HTR-8/SVneo (cell line): Measurements from ENCODE around the gene CNTN4.

Experiments used
- DNase-seq: peaks from one replicate; pipeline ENCODE4 v3.0.0; 2011; ENCODE audit warnings: low spot score, mixed read lengths; ENCODE audit not compliant: insufficient read length
- FAIRE-seq: peaks from 2 replicates; lab custom pipeline; 2011; peaks lifted over from hg19 to GRCh38; lab: Jason Lieb, UNC

The CNTN4 gene

DNA sequence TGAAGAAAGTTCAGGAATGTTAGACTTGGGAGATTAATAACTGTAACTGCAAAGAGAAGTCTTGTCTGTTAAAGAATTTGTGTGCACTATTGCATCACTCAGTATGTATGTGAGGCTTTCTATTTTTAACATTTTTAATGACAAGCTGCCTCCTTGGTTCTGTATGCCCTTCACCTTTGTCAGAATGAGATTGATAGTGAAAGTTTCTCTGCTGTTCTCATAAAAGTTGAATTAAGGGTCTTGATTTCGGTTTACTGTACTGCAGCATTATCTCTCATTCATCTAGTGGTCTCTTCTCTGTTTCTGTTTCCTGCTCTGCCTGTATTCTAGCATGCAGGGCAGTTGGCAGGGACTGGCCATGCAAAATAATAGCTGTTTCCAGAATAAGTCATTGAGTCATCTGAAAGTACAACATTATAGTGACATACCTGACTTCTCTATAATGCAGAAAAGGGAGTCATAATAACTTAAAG, 556.6 kb downstream of the CNTN4 start:
- DNase-seq = no peak
- no peak for FAIRE-seq

DNA sequence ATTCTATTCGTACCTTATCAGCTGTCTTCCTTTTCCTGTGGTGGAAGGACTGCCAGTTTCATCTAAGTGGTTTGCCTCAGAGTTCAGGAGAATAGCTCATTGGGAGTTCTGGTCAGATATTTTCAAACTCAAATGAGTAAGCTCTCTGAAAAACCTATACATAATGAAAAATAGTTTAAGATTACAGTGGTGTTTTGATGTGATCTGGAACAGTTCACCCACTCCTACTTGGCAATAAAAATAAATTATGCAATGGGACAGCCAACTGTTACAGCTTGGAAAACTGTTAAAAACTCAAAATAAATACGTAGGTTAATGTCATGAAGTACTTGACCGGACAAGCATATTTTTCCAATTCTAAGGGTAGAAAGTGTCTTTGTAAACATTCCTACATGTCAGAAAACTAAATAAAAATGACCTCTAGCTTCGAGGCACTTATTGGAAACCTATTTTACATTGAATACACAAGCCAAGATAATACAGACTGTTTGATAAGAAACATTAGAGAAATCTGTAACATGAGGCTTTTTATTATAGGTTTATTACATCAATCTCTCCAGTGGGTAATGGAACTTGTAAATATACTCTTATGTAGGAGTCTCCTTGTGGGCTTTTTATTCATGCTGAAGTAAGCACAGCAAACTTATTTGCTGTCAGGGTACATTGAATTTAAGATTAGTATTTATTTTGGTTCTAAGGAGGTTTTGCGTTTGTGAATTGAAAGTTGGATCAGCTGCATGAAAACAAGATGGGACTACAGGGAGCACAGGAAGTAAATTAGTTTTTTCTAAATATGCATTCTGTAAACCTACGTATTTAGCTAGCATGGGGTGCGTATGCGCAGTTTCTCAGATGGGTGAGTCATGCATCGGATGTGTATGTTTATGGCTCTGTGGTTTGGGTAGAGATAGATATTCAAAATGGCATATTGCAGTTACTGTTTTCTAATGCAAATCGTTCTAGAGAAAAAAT, 558.4 kb downstream of the CNTN4 start:
- FAIRE-seq = no peak

DNA sequence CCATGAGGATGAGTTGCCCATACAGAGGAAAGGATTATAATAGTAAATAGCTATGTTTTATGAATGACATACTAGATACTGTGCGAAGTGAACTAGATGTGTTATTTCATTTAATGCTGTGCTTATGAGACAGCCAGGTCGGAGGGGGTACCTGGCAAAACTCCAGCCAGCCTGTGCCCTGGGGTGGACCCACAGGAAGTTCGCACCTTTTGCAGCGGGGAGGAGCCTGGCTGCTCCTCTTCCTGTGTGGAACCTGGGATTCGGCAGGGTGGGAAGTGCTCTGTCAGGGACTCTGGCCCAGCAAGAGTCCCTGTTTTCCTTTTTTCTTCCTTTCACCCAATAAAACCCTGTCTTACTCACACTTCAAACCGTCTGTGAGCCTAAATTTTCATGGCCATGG, 559.3 kb downstream of the CNTN4 start:
- FAIRE-seq (no peak), DNase-seq (no peak)

More for the DNA sequence above, 558.4 kb downstream of the CNTN4 start:
- no peak for DNase-seq

DNA sequence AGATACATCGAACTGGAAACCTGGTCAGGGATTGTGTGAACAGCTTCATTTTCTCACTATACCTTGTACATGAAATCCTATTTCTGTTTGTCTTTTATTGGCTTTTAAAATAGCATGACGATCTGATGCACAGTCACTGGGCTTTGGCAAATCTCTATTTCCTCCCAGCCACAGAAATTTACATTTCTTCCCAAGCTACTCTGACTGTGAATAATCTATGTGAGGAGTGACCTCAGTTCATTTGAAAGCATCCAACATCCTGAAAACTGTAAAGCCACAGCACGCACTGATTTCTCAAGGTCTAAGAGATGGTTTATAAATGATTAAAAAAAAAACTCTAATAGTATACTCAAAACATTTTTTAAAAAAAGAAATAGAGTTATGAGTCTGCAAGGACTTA, 561.2 kb downstream of the CNTN4 start:
- FAIRE-seq (no peak), DNase-seq (no peak)

DNA sequence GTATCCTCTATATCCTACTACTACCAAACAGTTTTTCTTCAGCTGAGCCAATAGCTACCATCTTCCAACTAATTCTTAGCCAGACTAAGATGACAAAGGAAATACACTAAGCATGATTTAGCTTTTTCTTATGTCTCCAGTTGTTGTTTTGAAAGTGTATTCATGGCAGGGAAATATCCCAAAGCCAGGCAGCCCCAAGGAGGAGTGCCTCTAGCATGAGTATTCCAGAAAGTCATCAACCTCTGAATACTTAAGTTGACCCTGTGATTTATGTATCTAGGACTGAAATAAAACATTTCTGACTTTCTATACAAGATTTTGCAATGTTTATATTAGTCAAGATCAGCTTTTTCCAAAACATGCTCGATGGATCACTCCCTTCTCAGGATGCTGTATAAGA, 562.4 kb downstream of the CNTN4 start:
- FAIRE-seq (no peak), DNase-seq (no peak)

DNA sequence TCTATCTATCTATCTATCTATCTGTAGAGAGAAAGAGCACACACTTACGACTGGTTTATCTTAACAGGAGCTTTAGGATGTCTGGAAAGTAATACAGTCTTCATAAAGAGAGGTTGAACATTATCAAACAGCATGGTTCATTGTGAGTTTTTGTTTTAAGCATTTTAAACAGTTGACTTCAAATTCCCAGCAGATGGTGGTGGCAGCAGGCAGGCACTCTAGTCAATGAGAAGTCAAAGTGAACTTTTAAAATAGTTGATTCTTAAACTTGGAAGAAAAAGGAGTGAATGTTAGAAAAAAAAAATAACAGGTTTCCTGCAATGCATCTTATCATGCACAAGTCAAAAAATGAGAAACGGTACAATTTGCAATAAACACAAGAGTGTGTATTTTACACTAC, 578.8 kb downstream of the CNTN4 start:
- DNase-seq (no peak), FAIRE-seq (no peak)

DNA sequence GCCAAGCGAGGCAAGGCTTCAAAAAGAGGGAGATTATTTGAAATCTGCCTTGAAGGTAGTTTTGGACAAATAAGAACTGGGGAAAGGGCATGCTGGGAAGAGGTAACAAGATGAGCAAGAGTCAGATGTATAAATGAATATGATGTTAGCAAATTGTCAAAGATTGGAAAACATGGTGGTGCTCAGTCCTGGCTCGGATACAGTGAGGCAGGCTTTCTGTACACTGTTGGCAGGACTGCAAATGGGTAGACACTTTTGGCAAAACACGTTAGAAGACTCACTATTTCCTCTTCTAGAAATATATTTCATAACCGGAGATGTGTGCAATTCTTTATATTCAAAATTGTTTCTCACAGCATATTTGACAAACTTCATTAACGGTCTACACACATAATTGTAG, 581.6 kb downstream of the CNTN4 start:
- DNase-seq (no peak), FAIRE-seq (no peak)

DNA sequence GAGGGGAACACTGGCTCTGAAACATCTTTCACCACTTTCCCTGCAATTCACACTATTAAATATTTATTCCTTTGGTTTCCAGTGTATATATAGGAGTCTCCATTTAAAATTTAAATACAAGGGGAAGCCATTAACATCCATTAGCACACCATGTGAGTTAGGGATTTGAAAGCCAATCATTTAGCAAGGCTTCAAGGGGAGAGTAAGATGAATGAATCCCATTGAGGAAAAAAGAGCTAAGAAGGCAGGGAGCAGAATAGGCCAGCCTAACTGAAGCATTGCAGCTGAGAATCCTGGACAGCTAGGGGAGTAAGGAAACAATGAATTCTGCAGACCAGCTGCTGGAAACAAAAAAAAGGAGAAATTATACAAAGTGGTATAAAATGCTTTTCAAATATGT, 585.4 kb downstream of the CNTN4 start:
- DNase-seq (no peak), FAIRE-seq (no peak)

DNA sequence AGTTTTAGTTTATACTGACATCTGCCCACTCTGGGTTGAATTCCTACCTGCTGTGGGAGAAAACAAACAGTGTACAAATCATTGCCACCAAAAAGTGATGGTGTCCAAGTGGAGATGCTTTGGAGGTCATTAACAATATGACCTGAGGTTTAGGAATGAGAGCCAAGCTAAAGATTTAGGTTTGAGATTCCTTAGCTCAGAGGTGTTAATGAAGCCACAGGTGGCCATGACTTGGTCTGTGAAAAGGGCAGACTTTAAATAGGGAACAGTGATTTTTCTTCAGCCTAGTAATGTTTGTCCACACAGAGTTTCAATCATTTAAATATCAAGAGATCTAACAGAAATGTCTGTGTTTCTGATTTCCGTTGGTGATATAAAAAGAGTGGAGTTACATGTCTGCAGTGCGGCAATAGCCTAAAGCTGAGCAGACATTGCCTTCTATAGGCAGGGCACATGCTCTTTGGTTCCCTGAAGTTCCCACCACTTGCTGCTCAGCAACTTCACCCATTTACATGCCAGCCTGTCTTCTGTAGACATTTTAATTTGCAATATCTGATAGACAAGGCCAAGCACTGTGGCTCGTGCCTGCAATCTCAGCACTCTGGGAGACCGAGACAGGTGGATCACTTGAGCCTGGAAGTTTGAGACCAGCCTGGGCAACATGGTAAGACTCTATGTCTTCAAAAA, 588.3 kb downstream of the CNTN4 start:
- DNase-seq (no peak), FAIRE-seq (no peak)

DNA sequence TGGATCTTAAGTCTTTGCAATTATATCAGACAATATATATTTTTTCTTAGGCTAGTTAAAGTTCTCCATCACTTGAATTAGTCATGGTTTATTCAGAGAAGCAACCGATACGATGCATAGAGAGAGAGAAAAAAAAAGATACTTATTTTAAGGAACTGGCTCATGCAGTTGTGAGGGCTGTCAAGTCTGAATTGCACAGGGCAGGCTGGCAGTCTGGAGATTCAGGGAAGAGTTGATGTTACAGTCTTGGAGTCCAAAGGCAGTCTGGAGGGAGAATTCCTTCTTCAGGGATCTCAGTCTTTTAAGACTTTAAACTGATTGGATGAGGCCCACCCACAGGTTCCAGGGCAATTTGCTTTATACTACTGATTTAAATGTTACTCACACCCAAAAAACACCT, 598.9 kb downstream of the CNTN4 start:
- FAIRE-seq (no peak), DNase-seq (no peak)

DNA sequence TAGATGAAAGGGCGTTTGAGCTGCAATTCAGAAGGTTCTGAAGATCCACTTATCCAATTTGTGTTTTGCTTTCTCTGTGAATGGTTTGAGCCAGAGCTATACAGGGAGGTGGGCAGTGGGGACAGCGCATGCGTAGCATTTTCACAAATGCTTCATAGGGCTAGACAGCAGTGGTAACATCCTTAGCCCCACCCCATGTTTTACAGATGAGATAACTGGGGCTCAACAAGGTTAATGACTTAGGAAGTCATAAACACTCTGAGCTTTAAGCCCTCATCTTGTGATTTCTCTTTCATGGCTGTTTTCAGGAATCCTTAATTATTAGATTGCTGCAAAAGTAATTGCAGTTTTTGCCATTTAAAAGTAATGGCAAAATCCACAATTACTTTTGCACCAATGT, 602.8 kb downstream of the CNTN4 start:
- FAIRE-seq = no peak
- no peak for DNase-seq

DNA sequence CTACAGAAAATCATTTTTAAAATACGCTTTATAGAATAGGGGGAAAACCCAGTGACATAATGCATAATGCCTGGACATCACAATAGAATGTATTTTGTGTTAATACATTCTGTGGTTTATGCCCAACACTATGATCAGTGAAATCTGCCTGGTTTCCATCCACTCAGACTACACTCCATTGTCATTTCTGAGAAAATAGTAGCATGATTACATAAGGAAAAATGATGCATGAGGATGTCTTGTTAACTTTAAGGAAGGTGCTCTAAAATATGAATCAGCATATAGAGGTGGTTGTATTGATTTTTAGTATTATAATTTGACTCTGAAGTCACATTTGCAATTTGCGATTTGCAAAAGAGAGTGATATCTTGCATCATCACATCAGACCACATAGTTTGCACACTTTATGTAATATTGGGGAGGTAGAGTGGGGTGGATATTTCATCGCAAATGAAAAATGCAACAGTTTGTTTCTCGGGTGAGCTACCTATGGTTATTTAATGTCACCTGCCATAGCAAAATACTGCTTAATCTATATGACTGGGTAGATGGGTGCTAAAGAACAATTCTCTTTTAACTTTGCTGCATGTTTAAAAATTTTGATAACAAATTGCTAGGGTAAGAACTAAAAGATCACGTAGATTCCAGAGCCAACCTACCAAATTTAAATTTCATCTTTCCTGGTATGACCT, 607.6 kb downstream of the CNTN4 start:
- no peak for FAIRE-seq
- no peak for DNase-seq

DNA sequence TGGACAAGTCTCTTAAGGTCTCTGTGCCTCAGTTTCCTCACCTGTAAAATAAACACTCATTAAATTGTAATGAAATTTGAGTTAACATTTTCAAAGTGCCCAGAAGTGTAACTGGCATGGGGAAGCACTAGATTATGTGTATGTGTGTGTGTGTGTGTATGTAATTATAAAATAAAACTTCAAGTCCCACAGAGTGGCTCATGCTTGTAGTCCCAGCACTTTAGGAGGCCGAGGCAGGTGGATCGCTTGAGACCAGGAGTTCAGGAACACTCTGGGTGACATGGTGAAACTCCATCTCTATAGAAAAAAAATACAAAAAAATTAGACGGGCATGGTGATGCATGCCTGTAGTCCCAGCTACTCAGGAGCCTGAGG, 608.2 kb downstream of the CNTN4 start:
- no peak for DNase-seq
- FAIRE-seq = no peak

DNA sequence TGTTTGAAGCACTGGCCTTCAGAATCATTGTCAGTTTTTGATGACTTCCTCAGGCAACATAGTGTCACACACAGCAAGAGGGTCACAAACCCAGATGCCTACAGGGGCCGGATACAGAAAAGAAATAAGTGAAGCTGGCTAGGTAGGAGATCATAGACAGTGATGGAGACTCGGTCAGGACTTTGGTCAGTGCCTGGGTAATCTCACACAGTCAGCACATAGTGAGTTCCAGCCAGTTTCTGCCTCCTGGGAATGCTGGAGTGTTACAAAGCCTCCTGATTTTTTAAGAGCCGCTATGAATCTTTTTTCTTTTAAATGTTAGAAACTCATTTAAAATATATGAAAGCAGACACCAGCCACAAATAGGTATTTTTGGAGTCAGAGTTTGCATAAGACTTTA, 612.4 kb downstream of the CNTN4 start:
- DNase-seq (no peak), FAIRE-seq (no peak)

DNA sequence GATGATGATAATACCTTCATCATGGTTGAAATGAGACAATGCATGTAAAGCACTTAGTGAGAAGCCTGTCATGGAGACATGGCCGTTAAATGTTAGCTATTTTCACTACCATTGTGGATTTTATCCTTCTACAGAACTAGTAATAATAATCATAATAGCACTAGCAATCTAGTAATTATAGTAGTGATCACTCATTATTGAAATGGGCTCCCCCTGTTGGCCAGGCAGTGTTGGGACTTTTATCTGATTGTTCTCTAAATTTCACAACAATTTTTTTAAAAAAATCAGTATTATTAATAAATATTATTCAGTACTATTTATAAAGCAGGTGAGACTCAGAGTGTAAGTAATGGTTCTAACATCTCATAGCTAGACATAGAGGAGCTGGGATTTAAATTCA, 615.3 kb downstream of the CNTN4 start:
- FAIRE-seq (no peak), DNase-seq (no peak)

DNA sequence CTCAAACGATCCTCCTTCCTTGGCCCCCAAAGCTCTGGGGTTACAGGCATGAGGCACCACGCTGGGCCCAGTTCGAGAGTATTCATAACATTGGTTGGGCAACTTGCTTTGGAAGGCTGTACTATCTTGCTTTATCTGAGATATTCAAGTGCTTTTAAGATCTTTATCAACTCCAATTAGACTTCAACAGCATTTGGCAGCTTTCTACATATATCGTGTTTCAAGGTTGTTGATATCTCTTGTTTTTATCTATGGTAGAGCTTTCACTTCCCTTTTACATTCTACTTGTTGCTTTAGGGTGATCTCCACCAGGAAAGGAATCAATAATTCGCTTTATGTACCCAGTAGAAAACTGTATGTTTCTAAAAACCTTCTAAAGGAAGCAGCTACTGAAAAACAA, 616.2 kb downstream of the CNTN4 start:
- FAIRE-seq (no peak), DNase-seq (no peak)

DNA sequence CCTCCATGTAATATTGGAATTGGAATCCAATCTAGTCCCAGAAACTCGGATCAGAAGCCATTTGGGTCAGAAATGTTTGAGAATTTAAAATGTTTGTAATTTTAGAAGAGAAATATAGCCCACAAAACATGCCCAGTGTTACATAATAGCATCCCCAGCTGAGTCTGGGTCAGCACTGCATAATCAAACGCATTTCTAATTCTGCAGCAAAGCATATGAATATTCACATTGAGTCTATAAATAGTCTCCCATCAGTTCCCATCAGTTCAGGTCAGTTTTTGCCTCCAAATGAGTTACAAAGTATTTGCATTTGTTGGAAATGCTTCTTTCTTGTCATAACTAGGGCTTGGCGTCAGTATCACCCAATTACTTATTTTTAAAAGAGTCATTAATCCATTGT, 628.4 kb downstream of the CNTN4 start:
- no peak for FAIRE-seq

DNA sequence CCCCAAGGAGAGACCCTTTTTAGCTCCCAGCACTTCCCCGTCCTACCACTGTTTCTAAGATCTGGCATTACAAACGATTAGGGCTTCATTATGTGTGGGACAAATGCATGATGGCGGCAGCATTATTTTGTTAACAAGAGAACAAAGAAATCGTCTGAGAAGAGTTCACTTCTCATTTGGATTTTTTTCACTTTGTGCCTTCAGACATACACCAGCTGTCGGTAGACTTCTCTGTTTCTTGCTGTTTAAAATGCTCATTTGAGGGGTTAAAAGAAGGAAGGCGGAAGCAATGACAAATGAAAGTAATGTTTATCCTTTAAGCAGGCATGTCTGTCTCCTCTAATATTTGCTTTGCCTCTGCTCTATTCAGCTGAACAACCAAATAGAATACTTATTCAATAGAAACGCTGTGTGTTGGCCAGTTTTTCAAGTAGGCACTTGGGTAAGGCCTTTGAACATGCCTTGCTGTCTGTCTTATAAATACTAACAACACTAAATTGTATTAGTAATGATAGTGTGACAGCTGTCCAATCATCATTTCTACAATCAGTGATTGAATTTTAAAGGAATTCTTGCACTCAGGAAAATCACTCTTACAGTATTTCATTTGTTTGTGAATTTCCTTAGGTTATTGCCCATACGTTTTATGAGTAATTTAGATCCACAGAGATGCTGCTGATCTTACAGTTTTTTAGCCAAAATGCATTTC, 629.1 kb downstream of the CNTN4 start:
- DNase-seq = no peak
- FAIRE-seq = no peak

More for the DNA sequence above, 628.4 kb downstream of the CNTN4 start:
- no peak for DNase-seq

DNA sequence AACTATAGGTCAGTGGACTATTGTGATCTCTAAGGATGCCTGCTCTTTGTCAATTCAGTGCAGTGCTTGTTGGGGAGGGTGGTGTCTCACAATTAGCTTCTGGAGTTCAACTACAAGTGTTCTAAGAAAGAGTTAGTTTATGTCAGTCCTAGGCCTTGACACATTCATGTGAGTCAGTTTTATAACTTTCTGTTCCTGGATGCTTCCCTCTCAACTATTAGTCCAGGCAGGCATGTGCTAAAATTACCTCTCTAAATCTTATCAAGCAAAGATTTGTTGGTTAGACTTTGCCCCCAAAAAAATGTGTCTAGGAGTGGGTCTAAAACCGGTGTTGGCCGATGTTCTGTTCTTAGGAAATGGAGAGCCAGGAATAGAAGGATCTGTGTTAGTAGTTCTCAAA, 633.2 kb downstream of the CNTN4 start:
- FAIRE-seq (no peak), DNase-seq (no peak)

DNA sequence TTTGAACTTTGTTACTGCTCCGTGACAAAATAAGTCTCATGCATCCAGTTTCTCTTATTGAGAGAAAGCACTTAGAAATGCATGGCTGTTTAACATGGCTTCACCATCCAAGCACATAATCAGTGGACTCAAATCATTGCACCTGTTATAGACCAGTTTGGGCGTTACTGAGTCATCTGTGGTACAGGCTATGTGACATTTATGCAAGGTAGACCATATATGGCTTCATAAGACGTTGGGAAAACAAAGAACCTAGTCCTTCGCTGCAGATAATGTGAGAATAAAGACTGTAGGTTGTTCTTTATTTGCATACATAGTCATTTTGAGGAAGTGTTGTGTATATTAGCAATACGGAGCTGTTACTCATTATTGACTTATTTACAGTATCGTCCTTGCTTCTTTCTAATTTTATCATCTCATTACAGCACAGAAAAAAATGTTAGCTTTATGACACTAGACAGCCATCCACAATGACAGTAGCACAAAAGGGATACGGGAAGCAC, 636.8 kb downstream of the CNTN4 start:
- no peak for FAIRE-seq

More for the DNA sequence above, 636.8 kb downstream of the CNTN4 start:
- no peak for DNase-seq
